GM19238 (cell line): Measurements from ENCODE around the gene SPNS3.

Experiments
- DNase-seq: peaks from one replicate; pipeline ENCODE4 v3.0.0; 2011; ENCODE audit warnings: low spot score; ENCODE audit not compliant: insufficient read length

SPNS3 gene, protein sequence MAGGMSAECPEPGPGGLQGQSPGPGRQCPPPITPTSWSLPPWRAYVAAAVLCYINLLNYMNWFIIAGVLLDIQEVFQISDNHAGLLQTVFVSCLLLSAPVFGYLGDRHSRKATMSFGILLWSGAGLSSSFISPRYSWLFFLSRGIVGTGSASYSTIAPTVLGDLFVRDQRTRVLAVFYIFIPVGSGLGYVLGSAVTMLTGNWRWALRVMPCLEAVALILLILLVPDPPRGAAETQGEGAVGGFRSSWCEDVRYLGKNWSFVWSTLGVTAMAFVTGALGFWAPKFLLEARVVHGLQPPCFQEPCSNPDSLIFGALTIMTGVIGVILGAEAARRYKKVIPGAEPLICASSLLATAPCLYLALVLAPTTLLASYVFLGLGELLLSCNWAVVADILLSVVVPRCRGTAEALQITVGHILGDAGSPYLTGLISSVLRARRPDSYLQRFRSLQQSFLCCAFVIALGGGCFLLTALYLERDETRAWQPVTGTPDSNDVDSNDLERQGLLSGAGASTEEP

DNA sequence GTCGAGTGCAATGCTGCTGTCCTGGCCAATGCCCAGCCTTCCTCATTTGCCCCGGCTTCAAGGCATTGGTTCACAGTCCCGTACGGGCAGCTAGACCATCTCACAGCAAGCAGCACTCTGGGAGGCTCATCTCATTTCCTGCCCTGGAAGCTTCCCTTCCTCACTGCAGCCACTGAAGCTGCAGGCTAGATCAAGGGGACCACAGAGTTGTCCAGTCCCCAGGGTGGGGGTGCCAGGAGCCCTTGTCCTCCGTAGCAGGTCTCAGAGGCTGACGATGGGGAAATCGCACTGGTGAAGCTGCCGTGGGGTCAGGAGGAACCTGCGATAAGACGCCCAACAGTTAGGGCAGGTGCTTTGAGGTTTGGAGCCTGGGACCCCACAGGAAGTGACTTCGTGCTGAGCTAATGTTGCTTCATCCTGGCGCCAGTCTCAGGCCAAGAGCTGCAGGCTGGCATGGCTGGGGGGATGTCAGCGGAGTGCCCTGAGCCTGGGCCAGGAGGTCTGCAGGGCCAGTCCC, at the start of gene SPNS3:
TSS of gene SPNS3 (plus strand) at position 426 of the 517 bp plus-strand sequence. CDS start at position 454, 28 bp downstream.
- no peak for DNase-seq

DNA sequence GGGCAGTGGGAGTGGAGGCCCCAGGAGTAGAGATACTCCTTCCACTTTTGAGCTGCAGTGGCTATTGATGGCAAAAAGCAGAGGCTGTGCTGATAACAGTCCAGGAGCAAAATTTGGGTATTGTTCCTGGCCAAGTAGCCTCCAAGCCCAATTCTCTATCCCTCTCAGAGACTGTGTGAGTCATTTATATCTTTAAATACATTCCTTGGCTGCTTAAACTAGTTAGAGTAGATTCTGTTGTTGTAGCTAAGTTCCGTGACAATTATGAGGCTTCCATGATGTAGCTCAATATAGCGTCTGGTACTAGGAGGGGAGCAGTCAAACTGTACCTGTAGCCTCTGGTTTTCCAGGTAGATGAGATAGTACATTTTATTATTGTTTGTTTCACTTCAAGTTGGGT, 47.3 kb upstream of the SPNS3 start:
- DNase-seq = no peak

- DNase-seq = no peak
Measured at GRCh38 chr17:4387137-4387536, 46.6 kb upstream of the SPNS3 start.

- no peak for DNase-seq
Measured at GRCh38 chr17:4389079-4389478, 44.7 kb upstream of the SPNS3 start.

- DNase-seq = no peak
Measured at GRCh38 chr17:4393806-4394205, 39.9 kb upstream of the SPNS3 start.

GRCh38 chr17:4394208-4395110, 39.3 kb upstream of the SPNS3 start:
- DNase-seq = no peak

GRCh38 chr17:4395111-4395478, 38.6 kb upstream of the SPNS3 start:
- no peak for DNase-seq

- no peak for DNase-seq
Measured at GRCh38 chr17:4397840-4398239, 35.9 kb upstream of the SPNS3 start.

GRCh38 chr17:4405038-4405669, 28.6 kb upstream of the SPNS3 start:
- DNase-seq = no peak

DNA sequence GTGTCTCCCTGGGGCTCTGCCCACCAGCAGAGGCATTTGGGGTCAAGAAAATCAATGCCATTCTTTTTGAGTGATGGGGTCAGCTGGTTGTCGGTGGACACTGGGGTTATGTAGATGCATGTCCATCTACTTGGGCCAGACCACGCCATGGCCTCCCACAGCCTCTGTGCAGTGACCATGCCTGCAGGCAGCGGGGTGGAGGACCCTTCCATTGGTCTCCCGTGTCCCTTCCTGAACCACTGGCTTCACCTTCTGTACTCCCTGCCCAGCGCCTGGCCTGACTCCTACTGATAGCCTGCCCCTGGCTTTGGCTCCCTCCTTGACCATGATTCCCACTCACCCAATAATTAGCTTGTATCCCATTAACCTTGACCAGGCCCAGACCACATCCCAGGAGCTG, 28.0 kb upstream of the SPNS3 start:
- DNase-seq = no peak

GRCh38 chr17:4406386-4406785, 27.4 kb upstream of the SPNS3 start:
- no peak for DNase-seq

- DNase-seq = no peak
Measured at GRCh38 chr17:4407216-4407615, 26.5 kb upstream of the SPNS3 start.

- no peak for DNase-seq
Measured at GRCh38 chr17:4407851-4408250, 25.9 kb upstream of the SPNS3 start.

- no peak for DNase-seq
Measured at GRCh38 chr17:4409659-4410058, 24.1 kb upstream of the SPNS3 start.

GRCh38 chr17:4411201-4411600, 22.5 kb upstream of the SPNS3 start:
- DNase-seq = no peak

DNA sequence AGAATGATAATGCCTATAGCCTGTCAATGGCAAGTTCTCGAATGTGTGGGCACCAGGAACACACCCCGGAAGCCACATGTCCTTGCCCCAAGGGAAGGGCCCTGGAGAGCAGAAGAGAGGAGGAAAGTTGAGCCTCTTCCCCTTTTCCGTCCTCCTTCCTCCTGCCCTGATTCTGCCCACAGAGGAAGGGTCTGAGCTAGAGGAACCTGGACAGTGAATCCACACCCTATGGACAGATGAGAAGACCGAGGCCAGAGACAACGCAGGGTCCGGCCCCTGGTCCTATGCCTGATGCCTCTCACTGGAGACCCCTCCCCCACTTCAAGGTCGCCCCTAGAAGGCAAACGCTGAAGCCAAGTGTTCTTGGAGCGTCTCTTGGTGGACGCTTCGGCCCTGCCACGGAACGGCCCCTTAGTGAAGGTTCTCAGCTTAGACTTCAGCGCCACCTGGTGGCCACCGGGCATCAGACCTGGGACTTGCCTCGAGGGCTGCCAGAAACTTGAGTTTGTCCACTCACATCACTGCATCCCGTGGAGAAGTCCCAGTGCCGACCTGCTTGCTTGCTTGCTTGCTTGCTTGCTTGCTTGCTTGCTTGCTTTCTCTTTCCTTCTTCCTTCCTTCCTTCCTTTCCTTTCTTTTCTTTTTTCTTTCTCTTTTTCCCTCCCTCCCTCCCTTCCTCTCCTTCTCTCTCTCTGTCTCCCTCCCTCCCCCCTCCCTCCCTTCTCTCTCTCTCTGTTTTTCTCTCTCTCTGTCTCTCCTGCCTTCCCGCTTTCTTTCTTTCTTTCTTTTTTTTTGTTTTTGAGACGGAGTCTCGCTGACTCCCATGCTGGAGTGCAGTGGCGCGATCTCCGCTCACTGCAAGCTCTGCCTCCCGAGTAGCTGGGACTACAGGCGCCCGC, 20.6 kb upstream of the SPNS3 start:
- DNase-seq = peak; percentile 83

- DNase-seq = no peak
Measured at GRCh38 chr17:4417129-4417667, 16.5 kb upstream of the SPNS3 start.

GRCh38 chr17:4420692-4421131, 13.0 kb upstream of the SPNS3 start:
- peak; percentile 61 for DNase-seq

DNA sequence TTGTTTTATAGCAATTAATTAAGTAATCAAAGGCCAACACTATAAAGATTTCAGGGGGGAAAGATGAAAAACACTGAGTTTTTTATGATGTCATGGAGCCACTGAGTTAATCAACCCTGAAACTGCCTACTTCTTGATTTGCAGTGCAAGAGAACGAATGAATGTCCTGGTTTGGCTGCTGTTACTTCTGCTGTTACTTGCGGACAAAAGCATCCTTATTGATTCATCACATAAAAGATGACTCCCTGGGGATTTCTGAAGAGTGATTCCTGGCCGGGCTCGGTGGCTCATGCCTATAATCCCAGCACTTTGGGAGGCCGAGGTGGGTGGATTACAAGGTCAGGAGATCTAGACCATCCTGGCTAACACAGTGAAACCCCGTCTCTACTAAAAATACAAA, 10.9 kb upstream of the SPNS3 start:
- DNase-seq = no peak

DNA sequence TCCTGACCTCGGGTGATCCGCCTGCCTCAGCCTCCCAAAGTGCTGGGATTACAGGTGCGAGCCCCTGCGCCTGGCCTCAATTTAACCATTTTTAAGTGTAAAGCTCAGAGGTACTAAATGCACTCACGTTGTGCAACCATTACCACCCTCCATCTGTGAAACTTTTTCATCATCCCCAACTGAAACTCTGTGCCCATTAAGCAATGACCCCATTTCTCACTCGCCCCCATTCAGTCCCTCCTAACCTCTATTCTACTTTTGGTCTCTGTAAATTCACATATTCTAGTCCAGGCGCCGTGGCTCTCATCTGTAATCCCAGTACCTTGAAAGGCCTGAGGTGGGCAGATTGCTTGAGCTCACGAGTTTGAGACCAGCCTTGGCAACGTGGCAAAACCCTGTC, 8.3 kb upstream of the SPNS3 start:
- DNase-seq = no peak
